ENCODE results near the gene CLEC18A.
"Not testable (repeated sequence)": the region's sequence is repeated elsewhere in the genome, so short reads cannot be mapped to it uniquely, and the experiment has no call there.

Gene CLEC18A

GRCh38 chr16:69951672-69952031 is 518 bp downstream of the CLEC18A start:
- DNase-seq (ENCODE audit: low read depth in 2 of 3, low spot score in 1 of 3), result not testable (repeated sequence)

GRCh38 chr16:69952116-69952515 is 982 bp downstream of the CLEC18A start:
- DNase-seq (ENCODE audit: low read depth in 2 of 3, low spot score in 1 of 3), result not testable (repeated sequence)

GRCh38 chr16:69952572-69953355 is 1.6 kb downstream of the CLEC18A start:
- DNase-seq (ENCODE audit: low read depth in 2 of 3, low spot score in 1 of 3), result not testable (repeated sequence)

- not testable (repeated sequence) for DNase-seq (ENCODE audit: low read depth in 2 of 3, low spot score in 1 of 3)
These were observed 3.1 kb downstream of the CLEC18A start for GRCh38 chr16:69954241-69954640.

- DNase-seq (ENCODE audit: low read depth in 2 of 3, low spot score in 1 of 3), result not testable (repeated sequence)
These were observed 12.2 kb downstream of the CLEC18A start for GRCh38 chr16:69963312-69963711.

- DNase-seq (ENCODE audit: low read depth in 2 of 3, low spot score in 1 of 3), result not testable (repeated sequence)
These were observed 14.0 kb downstream of the CLEC18A start for GRCh38 chr16:69964960-69965660.

GRCh38 chr16:69965661-69966054 is 14.5 kb downstream of the CLEC18A start:
- DNase-seq (ENCODE audit: low read depth in 2 of 3, low spot score in 1 of 3), result not testable (repeated sequence)

- DNase-seq (ENCODE audit: low read depth in 2 of 3, low spot score in 1 of 3), result not testable (repeated sequence)
These were observed 16.6 kb downstream of the CLEC18A start for GRCh38 chr16:69967688-69968087.

GRCh38 chr16:69968125-69968524 is 17.0 kb downstream of the CLEC18A start:
- DNase-seq (ENCODE audit: low read depth in 2 of 3, low spot score in 1 of 3), result not testable (repeated sequence)

- not testable (repeated sequence) for DNase-seq (ENCODE audit: low read depth in 2 of 3, low spot score in 1 of 3)
These were observed 18.5 kb downstream of the CLEC18A start for GRCh38 chr16:69969657-69970056.

- DNase-seq (ENCODE audit: low read depth in 2 of 3, low spot score in 1 of 3), result not testable (repeated sequence)
These were observed 21.0 kb downstream of the CLEC18A start for GRCh38 chr16:69972120-69972519.

- not testable (repeated sequence) for DNase-seq (ENCODE audit: low read depth in 2 of 3, low spot score in 1 of 3)
These were observed 21.8 kb downstream of the CLEC18A start for GRCh38 chr16:69972935-69973334.

- DNase-seq (ENCODE audit: low read depth in 2 of 3, low spot score in 1 of 3), result not testable (repeated sequence)
These were observed 34.1 kb downstream of the CLEC18A start for GRCh38 chr16:69985196-69985595.

GRCh38 chr16:69997956-69998355 is 46.8 kb downstream of the CLEC18A start:
- DNase-seq (ENCODE audit: low read depth in 2 of 3, low spot score in 1 of 3), result not testable (repeated sequence)

GRCh38 chr16:69999801-70000200 is 48.7 kb downstream of the CLEC18A start:
- DNase-seq (ENCODE audit: low read depth in 2 of 3, low spot score in 1 of 3), result not testable (repeated sequence)

GRCh38 chr16:70003511-70003910 is 52.4 kb downstream of the CLEC18A start:
- not testable (repeated sequence) for DNase-seq (ENCODE audit: low read depth in 2 of 3, low spot score in 1 of 3)

GRCh38 chr16:70008604-70009003 is 57.5 kb downstream of the CLEC18A start:
- not testable (repeated sequence) for DNase-seq (ENCODE audit: low read depth in 2 of 3, low spot score in 1 of 3)

- DNase-seq (ENCODE audit: low read depth in 2 of 3, low spot score in 1 of 3), result not testable (repeated sequence)
These were observed 59.5 kb downstream of the CLEC18A start for GRCh38 chr16:70010615-70011014.

GRCh38 chr16:70011120-70011519 is 60.0 kb downstream of the CLEC18A start:
- not testable (repeated sequence) for DNase-seq (ENCODE audit: low read depth in 2 of 3, low spot score in 1 of 3)

- not testable (repeated sequence) for DNase-seq (ENCODE audit: low read depth in 2 of 3, low spot score in 1 of 3)
These were observed 61.2 kb downstream of the CLEC18A start for GRCh38 chr16:70012354-70012753.

GRCh38 chr16:70012951-70013350 is 61.8 kb downstream of the CLEC18A start:
- not testable (repeated sequence) for DNase-seq (ENCODE audit: low read depth in 2 of 3, low spot score in 1 of 3)

Measured in stimulated activated CD4-positive, alpha-beta T cell treated with anti-CD3 and anti-CD28 coated beads, Interleukin-12 subunit alpha, Interleukin-12 subunit beta, amount 100 ng/mL, for 48 hours (primary cell).